ENCODE measurements around the gene DSCAM.

DNA sequence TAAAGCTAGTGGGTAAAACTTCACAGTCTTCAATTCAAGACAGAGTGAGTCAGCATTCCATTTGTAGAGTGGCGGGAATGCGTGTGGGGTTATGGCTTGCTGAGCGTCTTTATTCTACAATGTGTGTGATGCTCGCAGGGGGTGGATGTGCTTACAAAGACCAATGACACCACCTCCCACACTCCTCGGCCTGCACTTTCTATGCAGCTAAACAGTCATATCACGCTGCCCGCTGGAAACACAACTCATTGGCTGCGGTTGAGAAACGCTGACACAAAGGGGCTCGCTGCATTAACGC is 681.2 kb downstream of the DSCAM start:
- TF ChIP-seq, protein P1, sequence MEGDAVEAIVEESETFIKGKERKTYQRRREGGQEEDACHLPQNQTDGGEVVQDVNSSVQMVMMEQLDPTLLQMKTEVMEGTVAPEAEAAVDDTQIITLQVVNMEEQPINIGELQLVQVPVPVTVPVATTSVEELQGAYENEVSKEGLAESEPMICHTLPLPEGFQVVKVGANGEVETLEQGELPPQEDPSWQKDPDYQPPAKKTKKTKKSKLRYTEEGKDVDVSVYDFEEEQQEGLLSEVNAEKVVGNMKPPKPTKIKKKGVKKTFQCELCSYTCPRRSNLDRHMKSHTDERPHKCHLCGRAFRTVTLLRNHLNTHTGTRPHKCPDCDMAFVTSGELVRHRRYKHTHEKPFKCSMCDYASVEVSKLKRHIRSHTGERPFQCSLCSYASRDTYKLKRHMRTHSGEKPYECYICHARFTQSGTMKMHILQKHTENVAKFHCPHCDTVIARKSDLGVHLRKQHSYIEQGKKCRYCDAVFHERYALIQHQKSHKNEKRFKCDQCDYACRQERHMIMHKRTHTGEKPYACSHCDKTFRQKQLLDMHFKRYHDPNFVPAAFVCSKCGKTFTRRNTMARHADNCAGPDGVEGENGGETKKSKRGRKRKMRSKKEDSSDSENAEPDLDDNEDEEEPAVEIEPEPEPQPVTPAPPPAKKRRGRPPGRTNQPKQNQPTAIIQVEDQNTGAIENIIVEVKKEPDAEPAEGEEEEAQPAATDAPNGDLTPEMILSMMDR (IDR thresholded peaks at IDR 0.05), result no peak
- TF ChIP-seq EZH2phosphoT487 (IDR thresholded peaks at IDR 0.05), result no peak
- TF ChIP-seq EZH2 (IDR thresholded peaks at IDR 0.05), result no peak
